ENCODE results near the gene MAB21L4.
"Not testable (repeated sequence)": the region's sequence is repeated elsewhere in the genome, so short reads cannot be mapped to it uniquely, and the experiment has no call there.

Gene MAB21L4

GRCh38 chr2:240846309-240846708 lies 49.6 kb downstream of the MAB21L4 start:
- DNase-seq, result not testable (repeated sequence)

GRCh38 chr2:240840435-240841060 lies 55.4 kb downstream of the MAB21L4 start:
- DNase-seq, result peak in 48 of 58 donors; percentile 8 to 83 (median 56)

GRCh38 chr2:240839152-240840143 lies 56.5 kb downstream of the MAB21L4 start:
- DNase-seq, result peak in 2 of 58 donors; percentile 38 to 46

- DNase-seq, result no peak
Observed at GRCh38 chr2:240837621-240838020, 58.3 kb downstream of the MAB21L4 start.

- peak in 44 of 58 donors; percentile 9 to 77 (median 41) for DNase-seq
Observed at GRCh38 chr2:240836781-240837467, 59.0 kb downstream of the MAB21L4 start.
